ENCODE results near the gene DIPK1B. TPM values are rescaled to one million over a fixed set of nuclear protein-coding genes. Genes with fewer than 3 reads are reported as not detected.

Gene DIPK1B
- polyA plus RNA-seq, 3 donors, result 27.0 to 41.9 (median 38.8) TPM

- no peak for DNase-seq (ENCODE audit: extremely low read depth in 1 of 11, low read depth in 9 of 11, low spot score in 4 of 11)
These were observed 11.6 kb downstream of the DIPK1B start for GRCh38 chr9:136723989-136724388.

DNA sequence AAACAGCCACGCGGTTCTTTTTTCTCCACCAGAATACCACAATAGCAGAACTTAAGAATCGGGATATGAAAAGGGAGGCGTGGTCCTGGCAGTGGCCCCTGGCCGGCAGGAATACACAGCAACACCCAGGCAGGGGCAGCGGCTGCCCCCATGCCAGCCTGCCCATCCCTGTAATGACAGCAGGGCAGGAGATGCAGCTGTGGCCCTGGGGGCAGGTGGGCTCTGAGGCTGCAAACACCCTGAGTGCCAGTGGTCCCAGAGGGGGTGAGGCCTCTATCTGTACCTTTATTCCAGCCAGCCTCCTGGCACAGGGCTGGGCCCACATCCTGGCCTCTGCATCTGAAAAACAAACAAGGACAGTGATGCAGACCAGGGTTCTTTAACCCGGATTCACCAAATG is 12.4 kb downstream of the DIPK1B start:
- DNase-seq (ENCODE audit: extremely low read depth in 1 of 11, low read depth in 9 of 11, low spot score in 4 of 11), result no peak

GRCh38 chr9:136725612-136726011 is 13.2 kb downstream of the DIPK1B start:
- no peak for DNase-seq (ENCODE audit: extremely low read depth in 1 of 11, low read depth in 9 of 11, low spot score in 4 of 11)

- no peak for DNase-seq (ENCODE audit: extremely low read depth in 1 of 11, low read depth in 9 of 11, low spot score in 4 of 11)
These were observed 13.7 kb downstream of the DIPK1B start for GRCh38 chr9:136726118-136726517.

DNA sequence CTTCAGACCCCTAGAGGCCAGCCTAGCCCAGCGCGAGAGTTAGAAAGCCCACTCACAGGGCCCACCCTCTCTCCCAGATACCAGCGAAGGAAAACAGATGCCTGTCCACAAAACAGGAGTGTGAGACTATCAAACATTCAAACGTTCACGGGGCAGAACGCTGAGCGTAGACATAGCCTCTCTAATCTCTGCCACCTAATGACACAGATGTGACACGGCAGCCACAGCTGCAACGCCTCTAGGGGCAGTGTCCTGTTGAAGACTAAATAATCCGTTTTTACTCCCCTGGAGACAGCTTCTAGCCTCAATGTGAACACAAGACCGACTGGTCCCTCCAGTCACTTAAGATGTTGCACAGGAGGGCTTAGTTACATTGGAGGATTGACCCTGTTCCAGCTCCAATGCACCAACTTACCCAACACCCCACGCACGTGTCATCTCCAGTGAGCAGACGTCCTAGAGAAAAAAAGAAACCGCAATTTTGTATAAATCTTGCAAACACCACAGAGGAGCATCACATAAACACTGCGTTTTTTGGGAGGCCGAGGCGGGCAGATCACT is 14.3 kb downstream of the DIPK1B start:
- no peak for DNase-seq (ENCODE audit: extremely low read depth in 1 of 11, low read depth in 9 of 11, low spot score in 4 of 11)

- DNase-seq (ENCODE audit: extremely low read depth in 1 of 11, low read depth in 9 of 11, low spot score in 4 of 11), result peak; percentile 55 to 85 (median 79)
These were observed 15.7 kb downstream of the DIPK1B start for GRCh38 chr9:136728080-136728547.

GRCh38 chr9:136728548-136729123 is 16.3 kb downstream of the DIPK1B start:
- DNase-seq (ENCODE audit: extremely low read depth in 1 of 11, low read depth in 9 of 11, low spot score in 4 of 11), result no peak

- DNase-seq (ENCODE audit: extremely low read depth in 1 of 11, low read depth in 9 of 11, low spot score in 4 of 11), result no peak
These were observed 16.8 kb downstream of the DIPK1B start for GRCh38 chr9:136729144-136729543.

DNA sequence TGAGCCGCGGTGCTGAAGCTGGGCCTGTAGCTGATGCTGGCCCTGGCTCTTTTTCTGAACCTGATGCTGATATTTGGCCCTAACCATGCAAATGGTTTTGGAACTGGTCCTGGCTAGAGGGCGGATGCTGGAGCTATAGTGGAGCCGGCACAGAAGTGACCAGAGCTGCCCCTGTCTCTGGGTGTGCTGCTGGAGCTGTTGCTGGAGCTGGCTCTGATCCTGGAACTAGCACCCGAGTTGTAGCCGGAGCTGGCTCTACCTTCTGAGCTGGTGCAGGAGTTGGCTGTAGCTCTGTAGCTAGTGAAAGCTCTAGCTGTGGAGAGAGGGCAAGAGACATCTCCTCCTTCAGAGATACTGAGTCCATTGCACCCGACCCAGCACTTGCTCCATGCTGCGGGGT is 17.6 kb downstream of the DIPK1B start:
- DNase-seq (ENCODE audit: extremely low read depth in 1 of 11, low read depth in 9 of 11, low spot score in 4 of 11), result no peak

- no peak for DNase-seq (ENCODE audit: extremely low read depth in 1 of 11, low read depth in 9 of 11, low spot score in 4 of 11)
These were observed 20.2 kb downstream of the DIPK1B start for GRCh38 chr9:136732444-136733178.

DNA sequence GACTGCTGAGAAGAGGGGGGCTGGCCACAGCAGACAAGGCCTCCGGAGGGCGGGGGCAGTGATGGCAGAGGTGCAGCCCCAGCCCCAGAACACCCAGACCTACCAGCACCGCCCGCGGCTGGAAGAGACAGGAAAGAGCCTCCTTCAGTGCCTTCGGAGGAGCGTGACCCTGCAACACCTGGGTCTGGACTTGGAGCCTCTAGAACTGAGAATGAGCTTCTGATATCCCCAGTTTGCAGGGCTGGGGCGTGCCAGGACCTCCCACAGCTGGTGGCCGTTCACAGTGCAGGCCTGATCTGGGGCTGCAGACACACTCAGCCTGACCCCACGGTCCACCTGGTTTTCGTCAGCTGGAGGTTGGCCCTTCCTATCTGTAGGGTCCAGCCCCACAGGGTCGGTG is 21.2 kb downstream of the DIPK1B start:
- no peak for DNase-seq (ENCODE audit: extremely low read depth in 1 of 11, low read depth in 9 of 11, low spot score in 4 of 11)

DNA sequence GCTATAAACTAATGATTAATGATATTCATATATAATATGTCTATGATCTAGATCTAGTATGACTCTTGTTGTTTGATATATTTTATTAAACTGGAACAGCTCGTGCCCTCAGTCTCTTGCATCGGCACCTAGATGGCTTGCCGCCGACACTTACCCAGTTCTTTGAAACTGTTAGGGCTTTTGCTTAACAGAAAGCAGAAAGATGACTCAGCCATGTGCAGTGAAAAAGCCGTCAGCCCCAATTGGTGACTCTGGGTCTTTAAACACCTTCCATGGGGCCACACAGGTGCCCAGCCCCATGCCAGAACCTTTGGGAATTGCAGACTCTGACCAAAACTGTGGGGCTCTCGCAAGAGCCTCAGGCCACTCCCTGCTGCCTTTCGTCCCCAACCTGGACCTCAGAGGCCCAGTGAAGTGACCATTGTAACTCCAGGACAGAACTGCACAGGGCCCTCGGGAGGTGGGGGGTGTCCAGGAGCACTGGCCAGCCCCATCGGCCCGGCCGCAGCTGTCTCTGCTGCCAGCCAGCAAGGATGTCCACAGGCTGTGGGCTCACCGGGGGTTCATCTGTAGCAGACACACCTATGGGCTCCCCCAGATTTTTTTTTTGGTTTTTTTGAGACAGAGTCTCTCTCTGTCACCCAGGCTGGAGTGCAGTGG is 22.6 kb downstream of the DIPK1B start:
- no peak for DNase-seq (ENCODE audit: extremely low read depth in 1 of 11, low read depth in 9 of 11, low spot score in 4 of 11)

DNA sequence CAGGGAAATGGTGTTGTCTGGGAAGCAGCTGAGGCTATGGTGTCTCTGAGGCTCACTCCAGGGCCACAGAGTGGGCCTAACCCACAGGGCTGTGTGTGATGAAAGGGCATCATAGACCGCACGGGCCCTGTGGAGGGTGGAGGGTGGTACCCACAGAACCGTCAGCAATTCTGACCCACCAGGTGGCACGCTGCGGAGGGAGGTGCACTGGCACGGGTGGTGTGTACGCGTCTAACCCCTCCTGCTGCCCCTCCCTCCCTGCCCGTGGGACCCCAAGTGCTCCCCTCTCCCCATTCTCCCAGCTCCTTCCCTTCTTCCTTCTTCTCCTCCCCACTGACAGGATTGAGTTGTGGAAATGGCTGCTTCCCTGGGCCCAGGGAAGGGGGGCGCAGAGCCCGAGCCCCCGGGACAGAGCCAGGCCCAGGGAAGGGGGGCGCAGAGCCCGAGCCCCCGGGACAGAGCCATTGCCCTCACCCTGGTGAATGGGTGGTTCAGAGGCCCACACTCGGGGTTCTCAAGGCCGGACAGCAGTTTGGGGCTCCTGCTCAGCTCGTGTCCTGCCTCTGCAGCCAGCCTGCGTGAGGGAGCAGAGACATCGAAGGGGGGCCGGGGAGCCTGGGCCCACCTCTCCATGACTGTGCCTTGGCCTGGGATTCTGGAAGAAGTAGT is 23.6 kb downstream of the DIPK1B start:
- no peak for DNase-seq (ENCODE audit: extremely low read depth in 1 of 11, low read depth in 9 of 11, low spot score in 4 of 11)

DNA sequence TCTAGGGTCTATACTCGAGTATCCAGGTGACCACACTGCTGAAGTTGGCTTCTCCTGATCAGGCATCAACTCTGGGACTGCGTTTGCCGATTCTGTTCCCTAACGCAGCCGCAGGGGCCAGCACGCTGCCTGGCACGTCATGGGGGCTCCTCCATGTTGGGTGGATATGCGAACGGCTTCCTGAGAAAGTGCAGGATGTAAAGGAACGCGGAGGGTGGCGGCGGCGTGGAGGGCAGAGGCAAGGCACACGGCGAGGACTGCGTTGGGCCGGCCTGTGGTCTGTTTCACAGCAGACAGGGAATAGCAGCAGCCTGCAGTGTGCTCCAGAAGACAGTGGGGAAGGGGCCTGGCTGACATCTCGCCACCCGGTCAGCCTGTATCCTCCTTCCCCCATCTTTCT is 26.6 kb downstream of the DIPK1B start:
- DNase-seq (ENCODE audit: extremely low read depth in 1 of 11, low read depth in 9 of 11, low spot score in 4 of 11), result no peak

DNA sequence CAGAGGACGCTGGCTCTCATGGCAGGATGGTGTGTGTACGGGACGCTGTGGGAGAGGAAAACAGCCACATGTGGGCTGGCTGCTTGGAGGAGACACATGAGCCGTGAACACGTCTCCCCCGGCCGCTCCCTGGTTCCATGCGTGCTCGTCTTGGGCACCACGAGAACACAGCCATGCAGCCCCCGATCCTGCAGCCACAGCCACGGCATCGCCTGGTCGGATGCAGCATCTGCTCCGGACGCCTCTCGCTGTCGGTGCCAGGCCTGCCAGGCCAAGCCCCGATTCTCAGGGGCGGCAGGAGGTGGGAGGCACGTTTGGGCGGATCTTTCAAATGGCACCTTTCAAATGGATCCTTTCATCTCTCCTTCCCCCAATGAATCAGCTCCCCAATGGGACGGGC is 27.1 kb downstream of the DIPK1B start:
- no peak for DNase-seq (ENCODE audit: extremely low read depth in 1 of 11, low read depth in 9 of 11, low spot score in 4 of 11)

DNA sequence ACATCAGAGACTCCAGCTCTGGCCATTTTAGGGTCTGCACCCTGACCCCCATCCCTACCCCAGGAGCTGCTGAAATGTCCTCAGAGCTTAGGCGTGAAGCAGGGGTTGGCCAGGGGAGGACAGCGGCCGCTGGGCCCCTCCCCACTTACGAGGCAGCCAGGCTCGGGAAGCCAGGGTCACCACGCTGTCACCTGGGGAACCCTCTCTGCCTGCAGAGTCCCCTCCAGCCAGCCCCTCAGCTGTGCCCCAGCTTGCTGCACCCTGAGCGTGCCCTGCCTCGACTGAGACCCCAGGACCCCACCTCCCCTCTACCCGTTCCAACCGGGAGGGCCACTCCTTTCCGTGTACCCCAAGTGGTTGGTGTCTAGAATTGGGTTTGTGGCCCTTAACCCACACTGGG is 27.7 kb downstream of the DIPK1B start:
- no peak for DNase-seq (ENCODE audit: extremely low read depth in 1 of 11, low read depth in 9 of 11, low spot score in 4 of 11)

- no peak for DNase-seq (ENCODE audit: extremely low read depth in 1 of 11, low read depth in 9 of 11, low spot score in 4 of 11)
These were observed 28.1 kb downstream of the DIPK1B start for GRCh38 chr9:136740491-136740890.

GRCh38 chr9:136740971-136741882 is 28.9 kb downstream of the DIPK1B start:
- no peak for DNase-seq (ENCODE audit: extremely low read depth in 1 of 11, low read depth in 9 of 11, low spot score in 4 of 11)
